PC-9 (cell line): ENCODE results near the gene CEP83. TPM values are rescaled to one million over a fixed set of nuclear protein-coding genes. Genes with fewer than 3 reads are reported as not detected.

Experiments
- BruUV-seq: library from RNA; stranded (reverse); fragments of 400-500 nt; replicated peaks from 2 replicates; lab custom pipeline; 2021; lab: Mats Ljungman, UMichigan
- CTCF ChIA-PET: fragments of 300-600 bp; sonication (Branson Sonifier 250); formaldehyde crosslinking; loops from one replicate; lab custom pipeline; 2022; ENCODE audit warnings: antibody characterized with exemption; lab: Charles Lee
- POLR2A ChIA-PET: fragments of 300-600 bp; sonication (Branson Sonifier 250); formaldehyde crosslinking; loops from one replicate; lab custom pipeline; 2022; ENCODE audit warnings: antibody characterized with exemption; ENCODE audit not compliant: unreplicated experiment; lab: Charles Lee
- DNase-seq, 2 experiments: peaks; one replicate each; pipeline versions ENCODE4 v3.0.0 to v3.0.0-alpha.2; 2015 to 2022; ENCODE audit warnings: mixed read lengths in 1 of 2
- H2AFZ ChIP-seq: fragments of 200-600 bp; sonication (generic); 2 replicates; pipeline ENCODE4 v1.8.1; 2017; ENCODE audit warnings: antibody characterized with exemption
- H3F3A ChIP-seq: fragments of 200-600 bp; sonication (generic); 2 replicates; pipeline ENCODE4 v1.8.1; 2017; ENCODE audit warnings: antibody characterized with exemption, mild to moderate bottlenecking, low read depth; ENCODE audit not compliant: insufficient read depth
- H3K27ac ChIP-seq: fragments of 200-600 bp; sonication (generic); 2 replicates; pipeline ENCODE4 v1.6.1; 2016; ENCODE audit warnings: mixed run types
- H3K27me3 ChIP-seq: fragments of 200-600 bp; sonication (generic); 2 replicates; pipeline ENCODE4 v1.6.1; 2016; ENCODE audit warnings: low read depth, mixed run types; ENCODE audit not compliant: insufficient read depth
- H3K36me3 ChIP-seq: fragments of 200-600 bp; sonication (generic); 2 replicates; pipeline ENCODE4 v1.6.1; 2016; ENCODE audit warnings: low read depth, mixed run types
- H3K4me1 ChIP-seq: fragments of 200-600 bp; sonication (generic); replicated peaks from 2 replicates; pipeline ENCODE4 v1.6.1; 2016; ENCODE audit warnings: mixed run types; ENCODE audit not compliant: insufficient read depth
- H3K4me2 ChIP-seq: fragments of 200-600 bp; sonication (generic); 2 replicates; pipeline ENCODE4 v1.6.1; 2017; ENCODE audit warnings: mixed run types
- H3K4me3 ChIP-seq: fragments of 200-600 bp; sonication (generic); 2 replicates; pipeline ENCODE4 v1.6.1; 2016; ENCODE audit warnings: mixed run types
- H3K79me2 ChIP-seq: fragments of 200-600 bp; sonication (generic); 2 replicates; pipeline ENCODE4 v1.6.1; 2017; ENCODE audit warnings: low read depth, mixed run types
- H3K9me2 ChIP-seq: fragments of 200-600 bp; sonication (generic); 2 replicates; pipeline ENCODE4 v1.8.1; 2017; ENCODE audit warnings: mild to moderate bottlenecking; ENCODE audit not compliant: insufficient read depth
- H3K9me3 ChIP-seq: fragments of 200-600 bp; sonication (generic); 2 replicates; pipeline ENCODE4 v1.8.1; 2016; ENCODE audit warnings: low read depth; ENCODE audit not compliant: insufficient read depth
- H4K20me1 ChIP-seq: fragments of 200-600 bp; sonication (generic); 2 replicates; pipeline ENCODE4 v1.8.1; 2017; ENCODE audit not compliant: insufficient read depth
- EZH2 ChIP-seq: fragments of 200-600 bp; sonication (generic); IDR thresholded peaks from 2 replicates; pipeline ENCODE4 v1.8.0; 2017; ENCODE audit warnings: antibody characterized with exemption, low read depth
- intact Hi-C: fragments of 100-400 bp; cut with micrococcal nuclease; formaldehyde crosslinking; loops from one replicate; pipeline ENCODE4 v1.10.0; 2022; ENCODE audit not compliant: unreplicated experiment
- total RNA-seq: library from RNA; stranded (reverse); gene quantifications from 2 replicates; pipeline ENCODE4 v1.2.3, GENCODE V29; 2021
- TF ChIP-seq, protein P1 (sequence below): fragments of 200-600 bp; sonication (generic); conservative IDR thresholded peaks from 2 replicates; pipeline ENCODE4 v1.6.1; 2017; ENCODE audit warnings: mixed run types, antibody characterized with exemption, mild to moderate bottlenecking, moderate library complexity

Gene CEP83
- total RNA-seq, 1 experiment from 2014 or later: 19.6 TPM

DNA sequence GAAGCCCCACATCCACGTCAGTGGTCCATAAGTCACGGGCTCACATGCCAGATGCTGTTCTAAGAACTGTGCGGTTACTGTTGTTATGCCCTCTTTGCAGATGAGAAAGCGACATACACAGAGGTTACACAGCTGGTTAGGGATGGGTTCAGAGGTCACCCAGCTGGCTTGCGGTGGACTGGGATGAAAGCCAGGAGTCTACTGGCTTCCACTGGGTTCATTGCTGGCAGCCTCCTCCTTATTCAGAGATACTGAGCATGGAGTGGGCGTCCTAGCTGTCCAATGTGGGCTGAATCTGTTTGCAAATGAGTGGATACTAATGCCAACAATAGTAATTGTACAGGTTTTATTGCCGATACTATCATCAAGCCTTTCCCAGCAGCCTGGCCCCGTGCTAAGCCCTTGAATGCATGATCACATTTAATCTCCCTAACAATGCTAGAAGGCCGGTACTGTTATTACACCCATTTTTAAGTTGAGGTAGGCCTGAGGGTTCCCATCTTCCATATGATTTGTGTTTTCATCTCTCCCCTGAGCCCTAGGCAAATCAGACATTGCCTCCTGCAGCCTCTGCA is 182.2 kb downstream of the CEP83 start:
- H4K20me1 ChIP-seq: no peaks in the 10 kb centered on the region
- no peaks in the 10 kb centered on the region for H3K9me2 ChIP-seq
- no peaks in the 10 kb centered on the region for H3F3A ChIP-seq
- DNase-seq: no peak
- no peak overlapping the region for H3K4me2 ChIP-seq
- ChIA-PET CTCF (no interaction called here), POLR2A (no interaction called here)
- no peak overlapping the region for H2AFZ ChIP-seq
- no TSS peak for BruUV-seq
- no peak overlapping the region for H3K27ac ChIP-seq
- intact Hi-C loops: no loop called here
- no peaks in the 10 kb centered on the region for H3K79me2 ChIP-seq
- no peaks in the 10 kb centered on the region for H3K9me3 ChIP-seq
- TF ChIP-seq, protein P1, sequence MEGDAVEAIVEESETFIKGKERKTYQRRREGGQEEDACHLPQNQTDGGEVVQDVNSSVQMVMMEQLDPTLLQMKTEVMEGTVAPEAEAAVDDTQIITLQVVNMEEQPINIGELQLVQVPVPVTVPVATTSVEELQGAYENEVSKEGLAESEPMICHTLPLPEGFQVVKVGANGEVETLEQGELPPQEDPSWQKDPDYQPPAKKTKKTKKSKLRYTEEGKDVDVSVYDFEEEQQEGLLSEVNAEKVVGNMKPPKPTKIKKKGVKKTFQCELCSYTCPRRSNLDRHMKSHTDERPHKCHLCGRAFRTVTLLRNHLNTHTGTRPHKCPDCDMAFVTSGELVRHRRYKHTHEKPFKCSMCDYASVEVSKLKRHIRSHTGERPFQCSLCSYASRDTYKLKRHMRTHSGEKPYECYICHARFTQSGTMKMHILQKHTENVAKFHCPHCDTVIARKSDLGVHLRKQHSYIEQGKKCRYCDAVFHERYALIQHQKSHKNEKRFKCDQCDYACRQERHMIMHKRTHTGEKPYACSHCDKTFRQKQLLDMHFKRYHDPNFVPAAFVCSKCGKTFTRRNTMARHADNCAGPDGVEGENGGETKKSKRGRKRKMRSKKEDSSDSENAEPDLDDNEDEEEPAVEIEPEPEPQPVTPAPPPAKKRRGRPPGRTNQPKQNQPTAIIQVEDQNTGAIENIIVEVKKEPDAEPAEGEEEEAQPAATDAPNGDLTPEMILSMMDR: no peak
- H3K4me3 ChIP-seq: no peak overlapping the region
- no peaks in the 10 kb centered on the region for H3K4me1 ChIP-seq
- no peaks in the 10 kb centered on the region for H3K36me3 ChIP-seq
- H3K27me3 ChIP-seq: no peaks in the 10 kb centered on the region

DNA sequence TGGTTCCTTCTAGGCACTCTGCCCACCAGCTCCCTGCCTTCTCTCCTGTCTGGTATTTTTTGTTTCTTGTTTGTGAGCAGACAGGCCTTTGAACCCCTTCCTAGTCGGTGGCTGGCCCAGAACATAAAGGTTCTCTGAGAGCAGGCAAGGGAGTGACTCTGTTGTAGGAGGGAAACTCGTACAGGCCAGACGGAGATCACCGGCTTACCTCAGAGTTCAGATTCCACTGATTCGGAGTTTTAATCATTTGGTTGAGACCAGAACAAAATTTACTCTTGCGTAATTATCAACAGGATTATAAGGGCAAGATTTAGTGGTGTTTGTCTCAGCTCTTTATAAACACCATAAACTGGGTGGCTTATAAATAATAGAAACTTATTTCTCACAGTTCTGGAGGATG is 182.9 kb downstream of the CEP83 start:
- no peaks in the 10 kb centered on the region for H3F3A ChIP-seq
- POLR2A ChIA-PET: no interaction called here
- H3K9me2 ChIP-seq: no peaks in the 10 kb centered on the region
- no peaks in the 10 kb centered on the region for H3K4me1 ChIP-seq
- TF ChIP-seq, protein P1: no peak
- no peak for TF ChIP-seq EZH2
- H3K4me3 ChIP-seq: no peak overlapping the region
- no peak overlapping the region for H3K4me2 ChIP-seq
- no peak overlapping the region for H2AFZ ChIP-seq
- CTCF ChIA-PET: no interaction called here
- DNase-seq: no peak
- no peaks in the 10 kb centered on the region for H3K9me3 ChIP-seq
- intact Hi-C loops: no loop called here
- no TSS peak for BruUV-seq
- no peaks in the 10 kb centered on the region for H3K27me3 ChIP-seq
- no peaks in the 10 kb centered on the region for H4K20me1 ChIP-seq
- H3K79me2 ChIP-seq: no peaks in the 10 kb centered on the region
- H3K27ac ChIP-seq: no peak overlapping the region
- no peaks in the 10 kb centered on the region for H3K36me3 ChIP-seq

DNA sequence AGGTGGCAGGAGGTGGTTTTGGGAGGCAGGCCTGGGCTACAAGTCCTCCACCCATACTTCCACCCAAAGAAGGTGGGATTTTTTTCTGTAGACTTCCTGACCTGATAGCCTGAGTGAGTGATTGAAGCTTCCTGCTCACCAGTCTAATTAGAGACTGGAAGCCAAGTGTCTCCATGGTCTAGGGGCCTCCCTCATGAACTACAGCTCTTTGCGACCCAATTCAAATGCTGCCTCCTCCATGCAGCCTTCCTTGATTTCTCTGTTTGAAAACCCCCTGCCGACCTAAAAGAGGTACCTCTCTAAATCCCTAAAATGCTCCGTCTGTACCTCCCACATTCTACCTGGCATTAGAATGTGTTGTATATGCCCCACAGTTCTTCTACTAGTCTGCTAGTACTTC is 186.4 kb downstream of the CEP83 start:
- no peaks in the 10 kb centered on the region for H3K9me3 ChIP-seq
- no peak for DNase-seq
- no peaks in the 10 kb centered on the region for H3K36me3 ChIP-seq
- no TSS peak for BruUV-seq
- POLR2A ChIA-PET: no interaction called here
- no peak overlapping the region for H3K27ac ChIP-seq
- no peaks in the 10 kb centered on the region for H3K4me1 ChIP-seq
- H3K79me2 ChIP-seq: no peaks in the 10 kb centered on the region
- TF ChIP-seq, protein P1: no peak
- no peak for TF ChIP-seq EZH2
- no peak overlapping the region for H3K4me2 ChIP-seq
- no peak overlapping the region for H3K4me3 ChIP-seq
- intact Hi-C loops: no loop called here
- CTCF ChIA-PET: no interaction called here
- H3F3A ChIP-seq: no peaks in the 10 kb centered on the region
- H3K27me3 ChIP-seq: no peaks in the 10 kb centered on the region; the same call in 1 of the 2 replicates
- no peaks in the 10 kb centered on the region for H3K9me2 ChIP-seq
- no peaks in the 10 kb centered on the region for H4K20me1 ChIP-seq
- no peak overlapping the region for H2AFZ ChIP-seq
